ENCODE measurements around the gene MRPL22. TPM values are rescaled to one million over a fixed set of nuclear protein-coding genes. Genes with fewer than 3 reads are reported as not detected.
"Not testable (repeated sequence)": the region's sequence is repeated elsewhere in the genome, so short reads cannot be mapped to it uniquely, and the experiment has no call there.

Gene MRPL22
- total RNA-seq, 4 donors from 2014 or later, result 12.8 to 24.6 (median 17.5) TPM

GRCh38 chr5:154995679-154996078 lies 54.8 kb downstream of the MRPL22 start:
- DNase-seq (ENCODE audit: low spot score), result no peak
- no peak for ATAC-seq (ENCODE audit: low FRiP score)
- no peak for TF ChIP-seq CTCF (IDR thresholded peaks at IDR 0.05)

- DNase-seq (ENCODE audit: low spot score), result no peak
- TF ChIP-seq CTCF (IDR thresholded peaks at IDR 0.05), result no peak
- ATAC-seq (ENCODE audit: low FRiP score), result no peak
Observed at GRCh38 chr5:154997746-154998145, 56.9 kb downstream of the MRPL22 start.

DNA sequence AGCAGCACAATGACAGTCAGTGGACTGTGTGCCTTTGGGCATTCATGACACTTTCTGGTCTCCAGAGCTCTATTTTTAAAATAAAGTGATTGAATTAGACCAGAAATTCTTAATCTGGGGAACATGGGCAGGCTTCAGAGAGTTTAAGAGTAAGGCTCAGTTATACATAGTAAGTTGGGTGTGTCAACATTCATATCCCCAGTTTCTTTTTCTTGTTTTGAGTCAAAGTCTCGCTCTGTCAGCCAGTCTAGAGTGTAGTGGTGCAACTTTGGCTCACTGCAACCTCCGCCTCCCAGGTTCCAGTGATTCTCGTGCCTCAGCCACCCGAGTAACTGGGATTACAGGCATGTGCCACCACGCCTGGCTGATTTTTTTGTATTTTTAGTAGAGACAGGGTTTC lies 59.0 kb downstream of the MRPL22 start:
- no peak for DNase-seq (ENCODE audit: low spot score)
- no peak for ATAC-seq (ENCODE audit: low FRiP score)
- TF ChIP-seq CTCF (IDR thresholded peaks at IDR 0.05), result no peak

DNA sequence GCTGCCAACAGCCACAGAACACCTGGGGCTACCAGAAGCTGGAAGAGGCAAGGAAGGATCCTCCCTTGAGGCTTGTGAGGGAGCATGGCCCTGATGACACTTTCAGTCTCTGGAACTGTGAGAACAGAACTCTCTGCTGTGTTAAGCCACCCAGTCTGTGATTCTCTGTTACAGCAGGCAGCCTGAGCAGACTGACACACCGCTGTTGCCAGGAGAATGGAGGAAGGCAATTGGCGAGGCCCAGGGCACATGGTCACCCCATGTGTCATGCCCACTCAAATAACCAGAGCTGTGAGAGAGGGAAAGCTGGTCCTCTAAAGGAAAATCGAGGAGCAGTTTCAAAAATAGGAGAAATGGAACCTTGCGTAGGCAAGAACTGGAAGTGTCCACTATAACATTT lies 60.6 kb downstream of the MRPL22 start:
- no peak for TF ChIP-seq CTCF (IDR thresholded peaks at IDR 0.05)
- ATAC-seq (ENCODE audit: low FRiP score) (no peak), DNase-seq (ENCODE audit: low spot score) (no peak)

- not testable (repeated sequence) for DNase-seq (ENCODE audit: low spot score); ATAC-seq (ENCODE audit: low FRiP score)
Observed at GRCh38 chr5:155002722-155003121, 61.8 kb downstream of the MRPL22 start.

DNA sequence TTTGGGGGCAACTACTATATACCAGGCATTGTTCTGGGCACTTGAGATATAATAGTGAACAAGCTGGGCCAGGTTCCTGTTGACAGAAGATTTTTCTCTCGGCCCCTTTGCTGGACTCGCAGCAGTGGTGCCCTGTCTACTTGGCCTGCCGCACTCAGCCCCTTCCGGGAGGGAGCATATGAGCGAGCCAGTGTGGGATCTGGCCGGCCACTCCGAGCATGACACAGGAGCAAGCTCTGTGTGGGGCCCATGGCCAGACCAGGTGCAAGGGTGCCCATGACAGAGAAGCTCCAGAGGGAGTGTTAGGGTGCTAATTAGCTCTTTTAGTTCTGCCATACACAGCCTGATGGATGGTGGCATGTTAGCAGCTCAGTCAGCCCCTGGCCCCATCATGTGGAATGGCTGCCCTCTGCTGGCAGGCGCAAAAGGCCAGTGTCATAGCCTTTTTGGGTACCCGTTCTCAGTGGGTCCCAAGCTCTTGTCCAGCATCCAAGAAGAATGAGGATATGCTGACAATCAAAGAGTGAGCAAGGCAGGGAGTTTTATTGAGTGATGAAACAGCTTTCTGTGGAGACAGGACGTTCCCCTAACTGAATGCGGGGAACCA lies 63.4 kb downstream of the MRPL22 start:
- DNase-seq (ENCODE audit: low spot score), result no peak
- ATAC-seq (ENCODE audit: low FRiP score), result no peak
- TF ChIP-seq CTCF (IDR thresholded peaks at IDR 0.05), result no peak

DNA sequence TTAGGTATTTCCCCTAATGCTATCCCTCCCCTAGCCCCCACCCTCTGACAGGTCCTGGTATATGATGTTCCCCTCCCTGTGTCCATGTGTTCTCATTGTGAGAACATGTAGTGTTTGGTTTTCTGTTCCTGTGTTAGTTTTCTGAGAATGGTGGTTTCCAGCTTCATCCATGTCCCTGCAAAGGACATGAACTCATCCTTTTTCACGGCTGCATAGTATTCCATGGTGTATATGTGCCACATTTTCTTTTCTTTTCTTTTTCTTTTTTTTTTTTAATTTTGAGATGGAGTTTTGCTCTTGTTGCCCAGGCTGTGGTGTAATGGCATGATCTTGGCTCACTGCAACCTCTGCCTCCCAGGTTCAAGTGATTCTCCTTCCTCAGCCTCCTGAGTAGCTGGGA lies 65.4 kb downstream of the MRPL22 start:
- DNase-seq (ENCODE audit: low spot score); ATAC-seq (ENCODE audit: low FRiP score): not testable (repeated sequence)

GRCh38 chr5:155008669-155009068 lies 67.8 kb downstream of the MRPL22 start:
- ATAC-seq (ENCODE audit: low FRiP score) (no peak), DNase-seq (ENCODE audit: low spot score) (no peak)
- no peak for TF ChIP-seq CTCF (IDR thresholded peaks at IDR 0.05)

Data from omental fat pad (tissue), 4 donors.